Measurements from ENCODE around the gene C20orf144.

The C20orf144 gene

GRCh38 chr20:33676652-33677645 is 14.8 kb downstream of the C20orf144 start:
- Histone ChIP-seq H3K27ac (no peak overlapping the region), H3K9ac (no peak overlapping the region; a peak in 1 of 22 replicates), H3K4me1 (peaks cover 30 to 62% (median 53%) of the 10 kb centered on the region in 10 experiments), H3K36me3 (peaks cover 0 to 60% (median 49%) of the 10 kb centered on the region in 11 experiments; a peak in 17 of 22 replicates), H3K4me2 (no peak overlapping the region), H4K20me1 (peaks cover 0 to 86% (median 63%) of the 10 kb centered on the region in 11 experiments; a peak in 19 of 22 replicates), H3K27me3 (no peaks in the 10 kb centered on the region), H3K9me3 (replicated peaks in 1 of 11) (no peaks in the 10 kb centered on the region), H3K4me3 (no peak overlapping the region)
- no peak for TF ChIP-seq Cebpa-rat (IDR thresholded peaks at IDR 0.05)

DNA sequence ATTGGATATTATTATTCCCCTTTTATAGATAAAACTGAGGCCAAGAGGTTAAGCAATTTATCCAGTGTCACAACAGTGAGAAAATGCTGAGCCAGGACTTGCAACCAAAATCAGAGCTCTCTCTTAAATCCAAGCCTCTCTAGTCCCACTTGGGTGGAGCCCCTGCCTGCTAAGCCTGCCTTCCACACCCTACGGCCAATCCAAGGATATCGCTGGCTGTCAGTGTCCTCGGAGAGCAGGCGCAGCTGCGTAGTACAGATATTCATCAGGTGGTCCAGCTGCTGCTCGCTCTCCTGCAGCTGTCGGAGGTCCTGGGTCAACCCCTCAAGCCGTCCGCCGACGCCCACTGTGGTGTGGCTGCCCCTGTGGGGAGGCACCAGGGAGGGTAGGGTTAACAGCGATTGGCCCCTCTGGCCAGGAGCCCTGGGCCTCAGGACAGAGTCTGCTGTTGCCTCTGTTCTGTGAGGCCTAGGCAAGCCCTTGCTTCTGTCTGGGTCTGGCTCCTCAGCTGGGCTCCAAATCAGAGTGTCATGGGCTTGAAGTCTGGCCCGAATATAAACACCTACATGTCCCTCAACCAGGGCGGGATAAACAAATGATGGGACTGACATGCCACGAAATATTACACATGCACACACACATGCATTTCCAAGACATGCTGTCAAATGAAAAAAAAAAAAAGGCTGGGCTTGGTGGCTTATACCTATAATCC is 16.0 kb downstream of the C20orf144 start:
- H3K36me3 ChIP-seq = peaks cover 0 to 72% (median 53%) of the 10 kb centered on the region in 11 experiments; a peak in 17 of 22 replicates
- peaks cover 0 to 88% (median 67%) of the 10 kb centered on the region in 11 experiments; a peak in 18 of 22 replicates for H4K20me1 ChIP-seq
- peaks cover 18 to 62% (median 53%) of the 10 kb centered on the region in 10 experiments for H3K4me1 ChIP-seq
- no peaks in the 10 kb centered on the region for H3K27me3 ChIP-seq
- no peaks in the 10 kb centered on the region for H3K9me3 ChIP-seq (replicated peaks in 1 of 11)
- H3K4me2 ChIP-seq = no peak overlapping the region
- H3K4me3 ChIP-seq = no peak overlapping the region
- H3K27ac ChIP-seq = no peak overlapping the region
- TF ChIP-seq Cebpa-rat (IDR thresholded peaks at IDR 0.05) = no peak
- peak overlapping the region in 1 of 11 experiments; percentile 29; a peak in 1 of 22 replicates for H3K9ac ChIP-seq

- peak overlapping the region in 1 of 10 experiments; percentile 22; a peak in 1 of 20 replicates for H3K4me3 ChIP-seq
- peak overlapping the region in 9 of 11 experiments; percentile 5 to 93 (median 58); a peak in 15 of 22 replicates for H3K4me2 ChIP-seq
- H3K9me3 ChIP-seq (replicated peaks in 1 of 11) = no peaks in the 10 kb centered on the region
- H3K36me3 ChIP-seq = peaks cover 0 to 85% (median 58%) of the 10 kb centered on the region in 11 experiments; a peak in 17 of 22 replicates
- H3K27me3 ChIP-seq = no peaks in the 10 kb centered on the region
- peaks cover 15 to 66% (median 58%) of the 10 kb centered on the region in 10 experiments for H3K4me1 ChIP-seq
- peak overlapping the region in 7 of 11 experiments; percentile 3 to 60 (median 48); a peak in 8 of 22 replicates for H3K9ac ChIP-seq
- peak overlapping the region in 4 of 11 experiments; percentile 19 to 49 (median 32); a peak in 8 of 22 replicates for H3K27ac ChIP-seq
- H4K20me1 ChIP-seq = peaks cover 0 to 99% (median 84%) of the 10 kb centered on the region in 11 experiments; a peak in 18 of 22 replicates
- no peak for TF ChIP-seq Cebpa-rat (IDR thresholded peaks at IDR 0.05)
Observed at GRCh38 chr20:33679758-33680485, 17.8 kb downstream of the C20orf144 start.

- Histone ChIP-seq H3K4me2 (peak overlapping the region in 7 of 11 experiments; percentile 29 to 93 (median 59); a peak in 14 of 22 replicates), H3K9me3 (replicated peaks in 1 of 11) (no peaks in the 10 kb centered on the region), H4K20me1 (peaks cover 0 to 100% (median 84%) of the 10 kb centered on the region in 11 experiments; a peak in 18 of 22 replicates), H3K27ac (peak overlapping the region in 1 of 11 experiments; percentile 49; a peak in 2 of 22 replicates), H3K9ac (peak overlapping the region in 5 of 11 experiments; percentile 31 to 60 (median 56); a peak in 4 of 22 replicates), H3K4me1 (peaks cover 18 to 68% (median 62%) of the 10 kb centered on the region in 10 experiments), H3K36me3 (peaks cover 0 to 83% (median 58%) of the 10 kb centered on the region in 11 experiments; a peak in 17 of 22 replicates), H3K27me3 (no peaks in the 10 kb centered on the region), H3K4me3 (no peak overlapping the region)
- TF ChIP-seq Cebpa-rat (IDR thresholded peaks at IDR 0.05) = no peak
Observed at GRCh38 chr20:33680686-33681085, 18.6 kb downstream of the C20orf144 start.

GRCh38 chr20:33681288-33681687 is 19.2 kb downstream of the C20orf144 start:
- Histone ChIP-seq H3K4me2 (peak overlapping the region in 8 of 11 experiments; percentile 29 to 93 (median 58); a peak in 15 of 22 replicates), H3K9ac (peak overlapping the region in 4 of 11 experiments; percentile 26 to 60 (median 58); a peak in 2 of 22 replicates), H3K27me3 (no peaks in the 10 kb centered on the region), H3K9me3 (replicated peaks in 1 of 11) (no peaks in the 10 kb centered on the region), H3K27ac (peak overlapping the region in 2 of 11 experiments; percentile 7 to 17; a peak in 3 of 22 replicates), H3K4me1 (peaks cover 18 to 67% (median 61%) of the 10 kb centered on the region in 10 experiments), H3K4me3 (no peak overlapping the region), H4K20me1 (peaks cover 0 to 94% (median 82%) of the 10 kb centered on the region in 11 experiments; a peak in 18 of 22 replicates), H3K36me3 (peaks cover 0 to 77% (median 53%) of the 10 kb centered on the region in 11 experiments; a peak in 17 of 22 replicates)
- no peak for TF ChIP-seq Cebpa-rat (IDR thresholded peaks at IDR 0.05)

GRCh38 chr20:33681728-33682353 is 19.7 kb downstream of the C20orf144 start:
- no peak overlapping the region for H3K4me3 ChIP-seq
- no peak for TF ChIP-seq Cebpa-rat (IDR thresholded peaks at IDR 0.05)
- peaks cover 21 to 71% (median 65%) of the 10 kb centered on the region in 10 experiments for H3K4me1 ChIP-seq
- H3K4me2 ChIP-seq = peak overlapping the region in 8 of 11 experiments; percentile 30 to 96 (median 75); a peak in 16 of 22 replicates
- H3K27ac ChIP-seq = peak overlapping the region in 2 of 11 experiments; percentile 7 to 17; a peak in 1 of 22 replicates
- H4K20me1 ChIP-seq = peaks cover 0 to 88% (median 81%) of the 10 kb centered on the region in 11 experiments; a peak in 18 of 22 replicates
- H3K27me3 ChIP-seq = no peaks in the 10 kb centered on the region
- peaks cover 0 to 72% (median 47%) of the 10 kb centered on the region in 11 experiments; a peak in 17 of 22 replicates for H3K36me3 ChIP-seq
- H3K9me3 ChIP-seq (replicated peaks in 1 of 11) = no peaks in the 10 kb centered on the region
- peak overlapping the region in 4 of 11 experiments; percentile 19 to 48 (median 36); a peak in 3 of 22 replicates for H3K9ac ChIP-seq

Data from BLaER1 treated with 17β-estradiol and CSF1 and Interleukin-3, amounts not matched to agents 10 nM and 100 nM (cell line).